ENCODE measurements around the gene ING5.
"Not testable (repeated sequence)": the region's sequence is repeated elsewhere in the genome, so short reads cannot be mapped to it uniquely, and the experiment has no call there.

Gene ING5

GRCh38 chr2:241721852-241722251 is 20.0 kb downstream of the ING5 start:
- H3K4me1 Mint-ChIP-seq, result no peaks in the 10 kb centered on the region
- H3K4me3 Mint-ChIP-seq, result no peak overlapping the region
- no peak for ATAC-seq
- no peaks in the 10 kb centered on the region for H3K9me3 Mint-ChIP-seq
- no peak for DNase-seq
- H3K27ac Mint-ChIP-seq, result peak overlapping the region in 1 of 2 donors; percentile 87
- no peaks in the 10 kb centered on the region for H3K27me3 Mint-ChIP-seq

GRCh38 chr2:241722896-241723454 is 21.1 kb downstream of the ING5 start:
- no peaks in the 10 kb centered on the region for H3K27me3 Mint-ChIP-seq
- H3K4me3 Mint-ChIP-seq, result no peak overlapping the region
- no peaks in the 10 kb centered on the region for H3K9me3 Mint-ChIP-seq
- no peak overlapping the region for H3K27ac Mint-ChIP-seq
- DNase-seq, result no peak
- ATAC-seq, result no peak
- H3K4me1 Mint-ChIP-seq, result no peaks in the 10 kb centered on the region

GRCh38 chr2:241724259-241724974 is 22.6 kb downstream of the ING5 start:
- Mint-ChIP-seq H3K4me1 (peaks cover under 1% of the 10 kb centered on the region), H3K9me3 (no peaks in the 10 kb centered on the region), H3K27me3 (no peaks in the 10 kb centered on the region), H3K4me3 (no peak overlapping the region), H3K27ac (peak overlapping the region in 1 of 2 donors; percentile 20)
- peak in 1 of 2 donors; percentile 41 for DNase-seq
- ATAC-seq, result peak; percentile 59

- DNase-seq (no peak), ATAC-seq (peak; percentile 40)
- no peaks in the 10 kb centered on the region for H3K27me3 Mint-ChIP-seq
- peaks cover 8% of the 10 kb centered on the region for H3K4me1 Mint-ChIP-seq
- H3K4me3 Mint-ChIP-seq, result no peak overlapping the region
- no peak overlapping the region for H3K27ac Mint-ChIP-seq
- no peaks in the 10 kb centered on the region for H3K9me3 Mint-ChIP-seq
Measured at GRCh38 chr2:241724975-241725870, 23.4 kb downstream of the ING5 start.

GRCh38 chr2:241726459-241726858 is 24.6 kb downstream of the ING5 start:
- no peak for ATAC-seq
- H3K9me3 Mint-ChIP-seq, result no peaks in the 10 kb centered on the region
- no peak for DNase-seq
- H3K27ac Mint-ChIP-seq, result no peak overlapping the region
- H3K4me3 Mint-ChIP-seq, result no peak overlapping the region
- no peaks in the 10 kb centered on the region for H3K27me3 Mint-ChIP-seq
- H3K4me1 Mint-ChIP-seq, result peaks cover 20% of the 10 kb centered on the region

GRCh38 chr2:241728000-241728399 is 26.2 kb downstream of the ING5 start:
- ATAC-seq, result no peak
- H3K27ac Mint-ChIP-seq, result peak overlapping the region in 1 of 2 donors; percentile 44

GRCh38 chr2:241728627-241729026 is 26.8 kb downstream of the ING5 start:
- Mint-ChIP-seq H3K4me3 (no peak overlapping the region), H3K9me3 (no peaks in the 10 kb centered on the region), H3K4me1 (peaks cover 41% of the 10 kb centered on the region), H3K27me3 (no peaks in the 10 kb centered on the region), H3K27ac (no peak overlapping the region)
- no peak for DNase-seq
- no peak for ATAC-seq

More at GRCh38 chr2:241728000-241728399, 26.2 kb downstream of the ING5 start:
- H3K4me1 Mint-ChIP-seq, result peaks cover 34% of the 10 kb centered on the region
- no peak overlapping the region for H3K4me3 Mint-ChIP-seq
- DNase-seq, result no peak
- H3K27me3 Mint-ChIP-seq, result no peaks in the 10 kb centered on the region
- H3K9me3 Mint-ChIP-seq, result no peaks in the 10 kb centered on the region

GRCh38 chr2:241729868-241730267 is 28.0 kb downstream of the ING5 start:
- ATAC-seq, result no peak
- peak overlapping the region in 1 of 2 donors; percentile 94 for H3K27ac Mint-ChIP-seq

GRCh38 chr2:241730671-241731293 is 28.9 kb downstream of the ING5 start:
- Mint-ChIP-seq H3K9me3 (no peaks in the 10 kb centered on the region), H3K27me3 (no peaks in the 10 kb centered on the region), H3K4me1 (peaks cover 51% of the 10 kb centered on the region), H3K27ac (peak overlapping the region; percentile 74 to 75), H3K4me3 (peak overlapping the region; percentile 24 to 33)
- no peak for DNase-seq
- ATAC-seq, result no peak

More at GRCh38 chr2:241729868-241730267, 28.0 kb downstream of the ING5 start:
- peaks cover 45% of the 10 kb centered on the region for H3K4me1 Mint-ChIP-seq
- DNase-seq, result no peak
- H3K9me3 Mint-ChIP-seq, result no peaks in the 10 kb centered on the region
- H3K27me3 Mint-ChIP-seq, result no peaks in the 10 kb centered on the region
- peak overlapping the region in 1 of 2 donors; percentile 58 for H3K4me3 Mint-ChIP-seq

- Mint-ChIP-seq H3K4me3 (peak overlapping the region in 1 of 2 donors; percentile 45), H3K4me1 (peaks cover 65% of the 10 kb centered on the region)
- not testable (repeated sequence) for H3K27ac Mint-ChIP-seq, ATAC-seq, H3K27me3 Mint-ChIP-seq, H3K9me3 Mint-ChIP-seq
- peak in 1 of 2 donors; percentile 56 for DNase-seq
Measured at GRCh38 chr2:241732513-241733186, 30.8 kb downstream of the ING5 start.

GRCh38 chr2:241733391-241734207 is 31.8 kb downstream of the ING5 start:
- peak overlapping the region; percentile 73 to 91 for H3K4me3 Mint-ChIP-seq
- H3K4me1 Mint-ChIP-seq, result peaks cover 69% of the 10 kb centered on the region
- H3K9me3 Mint-ChIP-seq, result no peaks in the 10 kb centered on the region
- H3K27ac Mint-ChIP-seq, result peak overlapping the region in 1 of 2 donors; percentile 48
- DNase-seq, result no peak
- no peak for ATAC-seq
- H3K27me3 Mint-ChIP-seq, result no peaks in the 10 kb centered on the region

- peaks cover 74% of the 10 kb centered on the region for H3K4me1 Mint-ChIP-seq
- H3K27ac Mint-ChIP-seq, result no peak overlapping the region
- H3K27me3 Mint-ChIP-seq, result no peaks in the 10 kb centered on the region
- H3K4me3 Mint-ChIP-seq, result peak overlapping the region; percentile 73 to 91
- DNase-seq (no peak), ATAC-seq (peak; percentile 44)
- H3K9me3 Mint-ChIP-seq, result no peaks in the 10 kb centered on the region
Measured at GRCh38 chr2:241734208-241734466, 32.3 kb downstream of the ING5 start.

GRCh38 chr2:241734467-241735208 is 32.8 kb downstream of the ING5 start, which contains the start of gene D2HGDH:
Gene D2HGDH, plus strand, starts transcription at chr2:241734630. Its CDS starts 595 bp downstream, at chr2:241735225.
- ATAC-seq, result peak; percentile 91
- Mint-ChIP-seq H3K27ac (peak within 1 kb of the TSS in 1 of 2 donors; percentile 76), H3K4me3 (peak within 1 kb of the TSS; percentile 82 to 91), H3K27me3 (no peaks in the 10 kb centered on the region), H3K4me1 (peaks cover 77% of the 10 kb centered on the region), H3K9me3 (no peaks in the 10 kb centered on the region)
- peak; percentile 91 to 92 for DNase-seq

- peaks cover 77% of the 10 kb centered on the region for H3K4me1 Mint-ChIP-seq
- H3K9me3 Mint-ChIP-seq, result no peaks in the 10 kb centered on the region
- ATAC-seq (no peak), DNase-seq (no peak)
- no peaks in the 10 kb centered on the region for H3K27me3 Mint-ChIP-seq
- peak overlapping the region; percentile 82 to 91 for H3K4me3 Mint-ChIP-seq
- H3K27ac Mint-ChIP-seq, result peak overlapping the region in 1 of 2 donors; percentile 67
Measured at GRCh38 chr2:241736111-241736510, 34.3 kb downstream of the ING5 start.

Measured in stimulated activated naive CD8-positive, alpha-beta T cell treated with anti-CD3 and anti-CD28 coated beads, Interleukin-15, amount 100 ng/mL, for 72 hours (primary cell).